SH-SY5Y (cell line): ENCODE data around the gene TMEM94.

Experiments used
- GATA2 ChIP-seq: IDR thresholded peaks from 2 replicates; pipeline ENCODE4 v1.6.1; 2011; ENCODE audit warnings: mild to moderate bottlenecking, low read depth, low read length
- GATA3 ChIP-seq: IDR thresholded peaks from 2 replicates; pipeline ENCODE4 v1.6.1; 2011; ENCODE audit warnings: low read depth, mild to moderate bottlenecking, low read length, moderate library complexity

The TMEM94 gene

DNA sequence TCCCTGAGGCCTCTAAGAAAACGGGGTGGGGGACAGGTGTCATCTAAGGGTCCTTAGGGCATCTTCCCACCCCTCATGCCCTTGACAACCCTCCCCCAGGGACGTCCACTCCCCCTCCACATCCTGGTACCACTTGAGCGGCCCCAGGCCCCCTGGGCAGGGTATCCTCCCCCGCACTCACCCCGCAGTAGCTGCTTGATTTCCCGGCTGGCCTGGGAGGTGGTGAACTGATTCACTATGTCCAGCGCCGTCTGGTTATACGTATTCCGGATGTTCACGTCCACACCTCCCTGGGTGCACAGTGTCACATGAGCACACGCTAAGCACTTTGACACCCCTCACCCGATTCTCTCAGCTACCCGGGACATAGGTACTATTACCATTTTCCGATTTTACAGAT lies 49.2 kb downstream of the TMEM94 start:
- TF ChIP-seq GATA2 (no peak), GATA3 (no peak)

- TF ChIP-seq GATA3 (no peak), GATA2 (no peak)
These were observed 49.7 kb downstream of the TMEM94 start for GRCh38 chr17:75506134-75506533.

DNA sequence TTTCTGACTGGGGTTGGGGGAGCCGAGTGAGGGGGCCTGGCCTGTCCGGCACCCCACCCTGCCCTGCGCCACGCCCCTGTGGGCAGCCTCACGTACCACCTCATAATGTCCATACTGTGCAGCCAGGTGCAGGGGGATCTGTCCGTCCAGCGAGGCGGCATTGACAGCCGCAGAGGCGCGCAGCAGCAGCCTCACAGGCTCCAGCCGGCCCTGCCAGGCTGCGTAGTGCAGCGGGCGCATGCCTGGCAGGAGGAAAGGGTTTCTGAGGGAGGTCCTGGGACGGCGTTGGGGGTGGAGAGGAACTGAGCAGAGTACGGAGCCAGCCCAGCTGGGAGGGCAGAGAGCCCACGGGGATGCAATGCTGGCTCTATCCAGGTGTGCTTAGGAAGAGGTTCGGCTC lies 50.5 kb downstream of the TMEM94 start:
- no peak for TF ChIP-seq GATA2
- no peak for TF ChIP-seq GATA3

DNA sequence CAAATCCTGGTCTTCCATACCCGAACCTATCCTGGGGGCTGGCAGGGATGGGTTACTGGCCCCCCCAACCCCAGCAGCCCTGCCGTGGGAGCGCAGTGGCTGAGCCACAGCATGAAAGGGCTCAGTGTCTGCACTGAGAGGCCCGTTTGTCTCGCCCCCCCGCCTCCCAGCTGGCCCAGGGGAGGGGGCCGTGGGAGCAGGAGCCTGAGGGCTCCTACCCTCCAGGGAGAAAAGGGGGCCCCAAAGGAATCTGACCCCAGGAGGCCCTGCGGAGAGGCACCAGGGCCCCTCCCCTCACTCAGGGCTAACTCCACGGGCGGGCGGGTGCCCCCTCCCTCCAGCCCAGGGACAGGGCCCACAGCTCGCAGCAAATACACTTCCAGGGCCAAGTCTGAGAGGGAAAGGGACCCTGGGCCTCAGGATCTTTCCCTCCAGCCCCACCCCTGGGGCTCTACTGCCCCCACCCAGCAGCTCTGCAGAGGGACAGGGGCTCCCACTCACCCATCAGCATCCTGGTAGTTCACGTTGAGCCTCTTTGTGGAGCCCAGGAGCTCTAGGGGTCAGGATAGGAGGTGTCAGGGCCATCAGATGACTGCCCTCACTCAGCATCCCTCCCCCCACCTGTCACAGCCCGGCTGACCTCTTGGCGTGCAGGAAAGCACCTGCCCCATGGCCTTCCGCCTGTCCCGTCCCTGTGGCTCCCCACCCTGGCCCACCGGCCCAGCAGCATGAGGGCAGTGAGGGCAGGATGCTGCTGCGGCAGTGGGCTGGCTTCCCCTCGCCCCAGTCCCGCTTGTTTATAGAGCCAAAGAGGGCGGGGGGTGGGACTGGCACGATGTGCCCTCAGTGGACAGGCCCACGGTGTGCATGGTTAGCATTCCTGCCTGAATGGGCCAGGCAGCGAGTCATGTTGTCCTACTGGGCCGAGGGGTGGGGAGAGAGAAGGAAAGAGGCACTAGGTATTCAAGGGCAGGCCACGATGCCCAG lies 51.6 kb downstream of the TMEM94 start:
- TF ChIP-seq GATA2 (no peak), GATA3 (no peak)

DNA sequence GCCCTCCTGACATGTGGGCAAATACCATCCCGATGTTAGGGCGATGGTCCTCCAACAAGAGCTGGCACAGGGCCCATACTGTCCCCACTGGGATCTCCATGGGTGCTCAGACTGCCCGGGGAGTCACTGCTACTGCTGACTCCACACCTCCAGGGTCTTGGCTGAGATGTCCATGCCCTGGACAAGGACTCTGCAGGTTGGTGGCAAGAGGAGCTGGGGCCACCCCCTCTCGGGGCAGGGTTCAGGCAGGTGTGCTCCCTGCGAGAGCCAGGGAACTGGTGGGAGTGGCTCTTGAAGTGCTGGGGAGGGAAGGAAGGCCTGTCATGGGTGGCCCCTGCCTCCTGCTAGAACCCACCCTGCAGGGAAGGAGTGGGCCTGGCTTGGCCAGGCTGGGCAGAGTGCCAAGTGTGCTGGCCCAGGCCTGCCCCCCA lies 52.5 kb downstream of the TMEM94 start:
- no peak for TF ChIP-seq GATA2
- no peak for TF ChIP-seq GATA3

DNA sequence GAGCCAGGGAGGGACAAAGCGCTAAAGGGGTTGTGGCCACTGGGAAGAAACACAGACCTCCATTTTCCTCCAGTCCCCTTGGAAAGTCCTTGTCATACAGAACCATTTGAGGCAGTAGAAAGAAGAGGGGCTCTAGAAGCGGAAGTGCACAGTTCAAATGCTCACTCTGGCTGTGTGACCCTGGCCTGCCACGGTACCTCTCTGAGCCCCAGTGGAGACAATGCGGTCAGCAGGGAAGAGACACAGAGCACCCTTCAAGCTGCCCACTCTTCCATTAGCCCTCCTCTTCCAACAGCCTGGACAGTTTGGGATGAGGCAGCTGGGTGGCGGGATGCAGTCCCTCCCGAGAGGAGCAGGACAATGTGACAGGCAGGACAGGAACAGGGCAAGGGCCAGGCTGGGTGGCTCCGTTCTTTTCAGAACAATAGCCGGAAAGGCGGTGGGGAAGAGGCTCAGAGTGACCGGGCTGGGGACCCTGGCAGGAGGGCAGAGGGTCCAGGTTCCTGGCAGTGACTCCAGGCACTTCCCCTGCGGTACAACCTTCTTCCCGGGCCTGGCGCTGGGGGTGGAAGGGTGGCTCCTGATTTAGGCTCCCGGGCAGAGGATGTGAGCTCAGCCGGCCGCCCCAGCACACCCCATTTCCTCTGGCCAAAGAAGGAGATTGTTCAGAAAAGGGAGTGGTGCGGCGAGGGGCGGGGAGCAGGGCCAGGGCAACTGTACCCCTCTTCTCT lies 53.3 kb downstream of the TMEM94 start:
- TF ChIP-seq GATA3, result no peak

DNA sequence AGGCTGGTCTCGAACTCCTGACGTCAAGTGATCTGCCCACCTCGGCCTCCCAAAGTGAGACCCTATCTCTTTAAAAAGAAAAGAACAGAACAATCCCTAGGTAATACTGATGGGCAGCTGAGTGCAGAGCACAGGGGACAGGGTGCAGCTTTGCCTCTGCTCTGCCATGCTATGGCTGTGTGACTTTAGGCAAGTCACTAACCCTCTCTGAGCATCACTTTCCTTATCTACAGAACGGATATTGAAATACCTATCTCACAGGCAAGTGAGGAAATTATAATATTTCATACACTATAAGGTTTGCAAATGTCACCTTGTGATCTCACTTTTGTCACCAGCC lies 54.8 kb downstream of the TMEM94 start:
- TF ChIP-seq GATA2 (no peak), GATA3 (no peak)

GRCh38 chr17:75511610-75512575 lies 55.5 kb downstream of the TMEM94 start:
- no peak for TF ChIP-seq GATA3
- no peak for TF ChIP-seq GATA2

- TF ChIP-seq GATA2 (no peak), GATA3 (no peak)
These were observed 56.6 kb downstream of the TMEM94 start for GRCh38 chr17:75512926-75513640.

DNA sequence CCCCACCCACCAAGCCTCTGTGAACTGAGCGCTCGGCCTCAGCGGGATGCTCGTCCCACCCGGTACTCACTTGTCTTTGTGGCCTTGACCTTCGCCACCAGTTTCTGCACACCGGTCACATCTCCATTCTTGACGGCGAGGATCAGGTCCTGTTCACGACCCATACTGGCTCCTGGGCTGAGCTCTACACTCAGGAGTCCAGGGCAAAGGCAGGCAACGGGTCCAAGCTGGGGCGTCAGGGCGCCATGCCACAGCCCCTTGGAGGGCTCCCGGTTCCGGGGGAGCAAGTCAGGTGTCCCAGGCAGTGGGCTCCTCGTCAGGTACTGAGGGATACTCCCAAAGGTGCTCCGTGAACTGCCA lies 57.2 kb downstream of the TMEM94 start:
- no peak for TF ChIP-seq GATA3
- no peak for TF ChIP-seq GATA2

GRCh38 chr17:75514299-75514918 lies 58.0 kb downstream of the TMEM94 start:
- TF ChIP-seq GATA2 (no peak), GATA3 (no peak)

- no peak for TF ChIP-seq GATA3
- no peak; the same call in 1 of the 2 replicates for TF ChIP-seq GATA2
These were observed 58.6 kb downstream of the TMEM94 start for GRCh38 chr17:75514919-75515495.

- TF ChIP-seq GATA2, result no peak; the same call in 1 of the 2 replicates
- TF ChIP-seq GATA3, result no peak
These were observed 59.2 kb downstream of the TMEM94 start, which contains the start of gene CASKIN2 for GRCh38 chr17:75515496-75516254. Gene CASKIN2 (minus strand): TSS chr17:75515537. CDS start chr17:75513804, 1,733 bp downstream.
